GM19395 (cell line): ENCODE data around the gene GOLGA6L4.
"Not testable (repeated sequence)": the region's sequence is repeated elsewhere in the genome, so short reads cannot be mapped to it uniquely, and the experiment has no call there.

ENCODE experiments used
- ATAC-seq: cut with Tn5 transposase; IDR thresholded peaks from one replicate; pipeline ENCODE4 v1.9.1; 2021; ENCODE audit warnings: mild to moderate bottlenecking, moderate library complexity; ENCODE audit not compliant: unreplicated experiment

Gene GOLGA6L4, protein sequence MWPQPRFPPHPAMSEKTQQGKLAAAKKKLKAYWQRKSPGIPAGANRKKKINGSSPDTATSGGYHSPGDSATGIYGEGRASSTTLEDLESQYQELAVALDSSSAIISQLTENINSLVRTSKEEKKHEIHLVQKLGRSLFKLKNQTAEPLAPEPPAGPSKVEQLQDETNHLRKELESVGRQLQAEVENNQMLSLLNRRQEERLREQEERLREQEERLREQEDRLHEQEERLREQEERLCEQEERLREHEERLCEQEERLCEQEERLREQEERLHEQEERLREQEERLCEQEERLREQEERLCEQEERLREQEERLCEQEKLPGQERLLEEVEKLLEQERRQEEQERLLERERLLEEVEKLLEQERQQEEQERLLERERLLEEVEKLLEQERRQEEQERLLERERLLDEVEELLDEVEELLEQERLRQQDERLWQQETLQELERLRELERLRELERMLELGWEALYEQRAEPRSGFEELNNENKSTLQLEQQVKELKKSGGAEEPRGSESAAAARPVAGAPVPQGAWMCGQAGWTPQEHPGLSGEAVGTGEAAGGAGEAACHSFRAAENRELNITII

DNA sequence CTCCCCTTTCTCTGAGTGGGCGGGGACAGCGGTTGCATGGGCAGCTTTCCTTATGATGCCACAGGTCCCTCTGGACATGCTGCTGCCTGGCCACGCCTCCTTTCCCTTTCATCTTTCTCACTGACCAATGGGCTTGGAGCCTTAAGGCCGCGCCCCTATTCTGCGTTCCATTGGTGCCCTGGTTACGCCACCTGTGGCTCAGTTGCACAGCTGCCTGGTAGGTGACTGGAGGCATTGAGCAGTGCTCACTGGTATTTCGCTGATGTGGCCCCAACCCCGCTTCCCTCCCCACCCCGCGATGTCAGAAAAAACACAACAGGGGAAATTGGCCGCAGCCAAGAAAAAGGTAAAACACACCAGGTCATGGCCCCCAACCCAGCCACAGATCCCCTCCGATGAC lies at the start of gene GOLGA6L4:
Gene GOLGA6L4, plus strand, starts transcription at position 201 of the 400 bp plus-strand sequence. Its CDS starts 62 bp downstream, at position 263.
- ATAC-seq, result not testable (repeated sequence)

DNA sequence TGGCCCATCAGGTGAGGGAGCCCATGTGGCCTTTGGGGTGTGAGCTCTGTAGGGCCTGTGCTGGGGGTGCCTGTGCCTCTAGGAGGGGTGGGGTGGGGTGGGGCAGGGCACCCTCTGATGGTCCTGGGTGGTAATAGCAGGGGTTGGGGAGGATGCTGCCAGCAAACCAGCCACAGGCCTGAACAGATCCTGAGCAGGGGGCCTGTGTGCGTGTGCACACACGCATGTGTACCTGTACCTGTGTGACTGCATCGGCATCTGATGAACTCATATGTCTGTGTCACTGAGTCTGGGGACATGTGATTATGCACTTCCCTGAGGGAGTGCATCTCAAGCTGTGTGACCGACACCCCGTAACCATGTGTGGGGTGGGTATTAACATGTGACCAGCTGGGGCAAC lies 42.6 kb upstream of the GOLGA6L4 start:
- ATAC-seq, result not testable (repeated sequence)

DNA sequence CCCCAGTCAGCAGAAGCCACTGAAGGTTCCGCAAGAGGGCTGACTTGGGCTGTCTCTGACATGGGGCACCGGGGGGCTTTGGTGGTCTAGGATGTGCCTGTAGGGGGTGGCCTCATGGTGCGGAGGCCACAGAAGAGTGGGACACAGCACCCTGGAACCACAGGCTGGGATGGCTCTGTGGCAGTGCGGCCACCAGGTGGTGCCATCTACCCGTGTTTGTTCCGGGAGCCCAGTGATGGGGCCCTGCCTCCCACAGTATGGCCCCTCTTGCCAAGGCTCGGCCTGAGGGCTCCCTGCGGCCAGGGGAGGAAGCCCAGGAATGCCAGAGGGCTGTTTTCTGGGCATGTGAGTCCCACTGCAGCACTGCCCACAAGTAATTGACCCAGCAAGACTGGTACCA lies 40.0 kb upstream of the GOLGA6L4 start:
- ATAC-seq, result peak; percentile 91

DNA sequence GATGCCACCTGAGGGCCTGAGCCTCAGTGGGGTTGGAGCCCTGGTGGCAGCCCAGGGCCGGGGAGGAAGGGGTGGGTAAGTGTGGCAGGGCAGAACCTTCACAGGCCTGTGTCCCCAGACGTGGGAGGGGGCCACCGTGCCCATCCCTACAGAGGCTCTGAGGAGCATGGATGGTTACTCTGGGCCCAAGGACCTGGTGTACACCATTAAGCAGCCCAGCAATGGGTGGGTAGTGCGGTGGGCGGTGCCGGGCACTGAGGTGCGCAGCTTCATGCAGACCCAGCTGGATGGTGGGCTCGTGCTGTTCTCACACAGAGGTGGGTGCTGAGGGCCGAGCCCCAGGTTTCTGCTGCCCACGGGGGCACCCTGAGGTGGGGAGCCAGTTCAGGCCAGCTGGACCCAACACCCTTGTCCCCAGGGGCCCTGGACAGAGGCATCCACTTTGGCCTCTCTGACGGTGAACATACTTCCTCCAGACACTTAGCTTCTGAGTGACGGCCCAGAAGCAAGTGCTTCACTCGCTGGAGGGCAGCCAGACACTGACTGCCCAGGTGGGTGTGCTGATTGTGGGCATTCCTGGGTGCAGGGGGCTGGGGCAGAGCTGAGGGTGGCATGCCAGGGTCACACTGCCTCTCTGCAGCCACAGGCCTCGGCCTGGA lies 38.9 kb upstream of the GOLGA6L4 start:
- not testable (repeated sequence) for ATAC-seq

DNA sequence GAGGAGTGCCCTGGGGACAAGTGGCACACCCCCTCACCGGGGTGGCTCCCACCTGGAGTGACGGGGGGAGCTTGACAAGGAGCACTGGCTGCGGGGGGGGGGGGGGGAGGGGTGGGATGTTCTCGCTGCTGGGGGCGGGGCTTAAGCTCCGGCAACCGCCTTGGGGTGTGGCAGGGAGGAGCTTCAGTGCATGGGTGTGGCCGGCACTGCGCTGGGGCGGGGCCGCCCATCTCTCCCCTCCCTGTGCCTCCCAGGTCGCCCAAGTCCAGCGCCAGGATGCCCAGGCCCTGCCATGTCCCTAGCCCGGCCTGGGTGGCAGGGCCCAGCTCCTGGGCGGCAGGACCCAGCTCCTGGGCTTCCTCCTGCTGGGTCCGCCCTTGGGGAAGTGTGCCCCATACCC lies 35.7 kb upstream of the GOLGA6L4 start:
- ATAC-seq, result not testable (repeated sequence)

DNA sequence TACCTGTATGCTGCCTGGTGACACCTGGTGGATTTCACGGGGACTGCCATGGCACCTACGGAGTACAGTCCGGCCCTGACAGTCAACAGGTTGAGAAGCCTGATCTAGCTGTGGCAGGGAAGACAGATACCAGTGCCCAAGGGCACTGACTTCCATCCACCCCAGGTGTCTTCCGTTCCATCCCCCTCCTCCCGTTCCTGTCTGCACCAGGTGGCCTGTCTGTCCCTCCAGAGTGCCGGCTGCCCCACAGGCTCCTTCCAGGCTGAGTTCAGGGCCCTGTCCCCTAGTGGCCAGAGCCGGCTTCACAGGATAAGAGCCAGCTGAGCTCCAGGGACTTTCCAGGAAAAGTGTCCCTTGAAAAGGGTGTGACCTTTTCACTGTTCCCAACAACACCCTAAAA lies 10.9 kb downstream of the GOLGA6L4 start:
- not testable (repeated sequence) for ATAC-seq
